Neural cell (in vitro differentiated cells): ENCODE data around the gene AOX1.

Source experiments
- EP300 ChIP-seq: fragments of 450-650 bp; conservative IDR thresholded peaks from 2 replicates; pipeline ENCODE4 v1.6.1; 2014; ENCODE audit warnings: antibody characterized with exemption, mild to moderate bottlenecking, moderate library complexity; ENCODE audit not compliant: poor library complexity, severe bottlenecking
- EZH2 ChIP-seq: fragments of 200-600, 300-800 bp; shearing (Covaris generic), sonication (generic); IDR thresholded peaks from 2 replicates; pipeline ENCODE4 v1.6.1; 2014; ENCODE audit warnings: antibody characterized with exemption, low read length, borderline replicate concordance, mild to moderate bottlenecking; ENCODE audit not compliant: insufficient read depth, poor library complexity, severe bottlenecking
- MXI1 ChIP-seq: fragments of 450-650 bp; conservative IDR thresholded peaks from 2 replicates; pipeline ENCODE4 v1.6.1; 2014; ENCODE audit warnings: antibody characterized with exemption, mild to moderate bottlenecking; ENCODE audit not compliant: poor library complexity, severe bottlenecking
- POLR2AphosphoS5 ChIP-seq: IDR thresholded peaks from 2 replicates; pipeline ENCODE4 v1.6.1; 2012
- REST ChIP-seq: IDR thresholded peaks from 2 replicates; pipeline ENCODE4 v1.6.1; 2012; ENCODE audit warnings: borderline replicate concordance
- SMC3 ChIP-seq: fragments of 450-650 bp; conservative IDR thresholded peaks from 2 replicates; pipeline ENCODE4 v1.6.1; 2014; ENCODE audit warnings: antibody characterized with exemption, mild to moderate bottlenecking, moderate library complexity; ENCODE audit not compliant: poor library complexity
- TAF1 ChIP-seq: IDR thresholded peaks from 2 replicates; pipeline ENCODE4 v1.6.1; 2012; ENCODE audit warnings: low read depth
- TF ChIP-seq, protein P1 (sequence below): fragments of 450-650 bp; IDR thresholded peaks from 2 replicates; pipeline ENCODE4 v1.5.1; 2014; ENCODE audit warnings: antibody characterized with exemption, mild to moderate bottlenecking, moderate library complexity; ENCODE audit not compliant: poor library complexity, severe bottlenecking

GRCh38 chr2:200625958-200626363, 40.1 kb downstream of the AOX1 start:
- no peak for TF ChIP-seq EZH2
- no peak for TF ChIP-seq EP300
- no peak for TF ChIP-seq MXI1
- TF ChIP-seq, protein P1, sequence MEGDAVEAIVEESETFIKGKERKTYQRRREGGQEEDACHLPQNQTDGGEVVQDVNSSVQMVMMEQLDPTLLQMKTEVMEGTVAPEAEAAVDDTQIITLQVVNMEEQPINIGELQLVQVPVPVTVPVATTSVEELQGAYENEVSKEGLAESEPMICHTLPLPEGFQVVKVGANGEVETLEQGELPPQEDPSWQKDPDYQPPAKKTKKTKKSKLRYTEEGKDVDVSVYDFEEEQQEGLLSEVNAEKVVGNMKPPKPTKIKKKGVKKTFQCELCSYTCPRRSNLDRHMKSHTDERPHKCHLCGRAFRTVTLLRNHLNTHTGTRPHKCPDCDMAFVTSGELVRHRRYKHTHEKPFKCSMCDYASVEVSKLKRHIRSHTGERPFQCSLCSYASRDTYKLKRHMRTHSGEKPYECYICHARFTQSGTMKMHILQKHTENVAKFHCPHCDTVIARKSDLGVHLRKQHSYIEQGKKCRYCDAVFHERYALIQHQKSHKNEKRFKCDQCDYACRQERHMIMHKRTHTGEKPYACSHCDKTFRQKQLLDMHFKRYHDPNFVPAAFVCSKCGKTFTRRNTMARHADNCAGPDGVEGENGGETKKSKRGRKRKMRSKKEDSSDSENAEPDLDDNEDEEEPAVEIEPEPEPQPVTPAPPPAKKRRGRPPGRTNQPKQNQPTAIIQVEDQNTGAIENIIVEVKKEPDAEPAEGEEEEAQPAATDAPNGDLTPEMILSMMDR, result no peak
- TF ChIP-seq REST, result no peak
- no peak for TF ChIP-seq SMC3
- no peak for TF ChIP-seq POLR2AphosphoS5
- no peak for TF ChIP-seq TAF1
